ENCODE measurements around the gene FAM13A.

The FAM13A gene

GRCh38 chr4:89021062-89021461, 35.9 kb downstream of the FAM13A start:
- TF ChIP-seq YY1 (IDR thresholded peaks at IDR 0.05; ENCODE audit: low read depth) (no peak), CREB1 (IDR thresholded peaks at IDR 0.05; ENCODE audit: low read depth) (no peak), EP300 (IDR thresholded peaks at IDR 0.05; ENCODE audit: borderline replicate concordance) (no peak), CEBPB (IDR thresholded peaks at IDR 0.05) (no peak), TEAD4 (IDR thresholded peaks at IDR 0.05) (no peak), ZBTB7A (IDR thresholded peaks at IDR 0.05; ENCODE audit: low read depth) (no peak), RAD21 (IDR thresholded peaks at IDR 0.05; ENCODE audit: low read depth) (no peak), USF1 (IDR thresholded peaks at IDR 0.05) (no peak), EGR1 (IDR thresholded peaks at IDR 0.05) (no peak), TAF1 (IDR thresholded peaks at IDR 0.05; ENCODE audit: low read depth) (no peak), NFIC (IDR thresholded peaks at IDR 0.05) (no peak), FOXM1 (IDR thresholded peaks at IDR 0.05; ENCODE audit: borderline replicate concordance, low read depth) (no peak), TCF12 (IDR thresholded peaks at IDR 0.05; ENCODE audit: low read depth) (no peak), MAX (IDR thresholded peaks at IDR 0.05) (no peak)

- TF ChIP-seq EP300 (IDR thresholded peaks at IDR 0.05; ENCODE audit: borderline replicate concordance), result no peak
- TF ChIP-seq EGR1 (IDR thresholded peaks at IDR 0.05), result no peak
- TF ChIP-seq REST (IDR thresholded peaks at IDR 0.05; ENCODE audit: low read depth), result no peak
- TF ChIP-seq MAX (IDR thresholded peaks at IDR 0.05), result no peak
- TF ChIP-seq RAD21 (IDR thresholded peaks at IDR 0.05; ENCODE audit: low read depth), result no peak
- TF ChIP-seq FOXM1 (IDR thresholded peaks at IDR 0.05; ENCODE audit: borderline replicate concordance, low read depth), result no peak
- TF ChIP-seq CREB1 (IDR thresholded peaks at IDR 0.05; ENCODE audit: low read depth), result no peak
- TF ChIP-seq TAF1 (IDR thresholded peaks at IDR 0.05; ENCODE audit: low read depth), result no peak
Observed at GRCh38 chr4:89009761-89010369, 47.1 kb downstream of the FAM13A start.

- TF ChIP-seq TAF1 (IDR thresholded peaks at IDR 0.05; ENCODE audit: low read depth) (no peak), TEAD4 (IDR thresholded peaks at IDR 0.05) (no peak), REST (IDR thresholded peaks at IDR 0.05; ENCODE audit: low read depth) (no peak), USF1 (IDR thresholded peaks at IDR 0.05) (no peak), YY1 (IDR thresholded peaks at IDR 0.05; ENCODE audit: low read depth) (no peak), NFIC (IDR thresholded peaks at IDR 0.05) (no peak), ZBTB7A (IDR thresholded peaks at IDR 0.05; ENCODE audit: low read depth) (no peak), CEBPB (IDR thresholded peaks at IDR 0.05) (no peak), CREB1 (IDR thresholded peaks at IDR 0.05; ENCODE audit: low read depth) (no peak), MAX (IDR thresholded peaks at IDR 0.05) (no peak), FOXM1 (IDR thresholded peaks at IDR 0.05; ENCODE audit: borderline replicate concordance, low read depth) (no peak)
Observed at GRCh38 chr4:89009115-89009514, 47.9 kb downstream of the FAM13A start.

- no peak for TF ChIP-seq CEBPB (IDR thresholded peaks at IDR 0.05)
- TF ChIP-seq USF1 (IDR thresholded peaks at IDR 0.05), result no peak
- TF ChIP-seq RAD21 (IDR thresholded peaks at IDR 0.05; ENCODE audit: low read depth), result no peak
- no peak for TF ChIP-seq TAF1 (IDR thresholded peaks at IDR 0.05; ENCODE audit: low read depth)
- no peak for TF ChIP-seq EP300 (IDR thresholded peaks at IDR 0.05; ENCODE audit: borderline replicate concordance)
- no peak for TF ChIP-seq CREB1 (IDR thresholded peaks at IDR 0.05; ENCODE audit: low read depth)
- TF ChIP-seq FOXM1 (IDR thresholded peaks at IDR 0.05; ENCODE audit: borderline replicate concordance, low read depth), result no peak
- TF ChIP-seq MAX (IDR thresholded peaks at IDR 0.05), result no peak
- no peak for TF ChIP-seq TCF12 (IDR thresholded peaks at IDR 0.05; ENCODE audit: low read depth)
- no peak for TF ChIP-seq REST (IDR thresholded peaks at IDR 0.05; ENCODE audit: low read depth)
- no peak for TF ChIP-seq TEAD4 (IDR thresholded peaks at IDR 0.05)
- no peak for TF ChIP-seq YY1 (IDR thresholded peaks at IDR 0.05; ENCODE audit: low read depth)
- TF ChIP-seq EGR1 (IDR thresholded peaks at IDR 0.05), result no peak
- no peak for TF ChIP-seq NFIC (IDR thresholded peaks at IDR 0.05)
Observed at GRCh38 chr4:89008166-89008565, 48.8 kb downstream of the FAM13A start.
